Hypothalamus (tissue), 51 donors: Measurements from ENCODE around the gene BABAM2.
"Not testable (repeated sequence)": the region's sequence is repeated elsewhere in the genome, so short reads cannot be mapped to it uniquely, and the experiment has no call there.

ENCODE experiments used
- DNase-seq, 51 donors: peaks; one replicate each; lab custom pipeline; 2025; lab: John Stamatoyannopoulos, UW

Gene BABAM2

GRCh38 chr2:27968045-27968444 lies 77.5 kb downstream of the BABAM2 start:
- DNase-seq = not testable (repeated sequence)

DNA sequence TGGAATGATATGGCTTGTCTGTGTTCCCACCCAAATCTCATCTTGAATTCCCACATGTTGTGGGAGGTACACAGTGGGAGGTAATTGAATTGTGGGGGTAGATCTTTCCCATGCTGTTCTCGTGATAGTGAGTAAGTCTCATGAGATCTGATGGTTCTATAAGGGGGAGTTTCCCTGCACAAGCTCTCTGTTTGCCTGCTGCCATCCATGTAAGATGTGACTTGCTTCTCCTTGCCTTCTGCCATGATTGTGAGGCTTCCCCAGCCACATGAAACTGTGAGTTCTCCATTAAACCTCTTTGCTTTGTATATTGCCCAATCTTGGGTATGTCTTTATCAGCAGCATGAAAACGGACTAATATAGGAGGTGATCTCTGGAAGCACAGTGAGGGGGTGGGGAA lies 78.4 kb downstream of the BABAM2 start:
- not testable (repeated sequence) for DNase-seq

GRCh38 chr2:27972311-27972710 lies 81.8 kb downstream of the BABAM2 start:
- DNase-seq = no peak

DNA sequence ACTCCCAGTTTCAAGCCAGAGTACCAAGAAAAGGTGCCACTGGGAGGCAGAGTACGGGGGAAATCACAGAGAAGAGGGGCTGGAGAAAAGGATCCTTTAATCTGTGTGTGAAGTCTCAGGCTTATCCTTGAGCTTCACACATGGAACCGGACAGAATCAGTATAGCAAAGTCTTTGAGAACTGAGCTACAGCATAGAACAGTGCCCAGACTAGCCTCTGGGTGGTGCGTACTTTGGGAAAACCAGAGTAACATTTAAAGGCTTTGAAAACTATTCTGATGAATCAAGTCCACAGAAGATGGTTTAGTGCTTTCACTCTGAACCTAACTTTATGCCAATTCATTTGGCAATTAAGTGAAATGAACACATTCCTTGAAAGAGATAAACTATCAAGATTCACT lies 83.1 kb downstream of the BABAM2 start:
- no peak for DNase-seq

DNA sequence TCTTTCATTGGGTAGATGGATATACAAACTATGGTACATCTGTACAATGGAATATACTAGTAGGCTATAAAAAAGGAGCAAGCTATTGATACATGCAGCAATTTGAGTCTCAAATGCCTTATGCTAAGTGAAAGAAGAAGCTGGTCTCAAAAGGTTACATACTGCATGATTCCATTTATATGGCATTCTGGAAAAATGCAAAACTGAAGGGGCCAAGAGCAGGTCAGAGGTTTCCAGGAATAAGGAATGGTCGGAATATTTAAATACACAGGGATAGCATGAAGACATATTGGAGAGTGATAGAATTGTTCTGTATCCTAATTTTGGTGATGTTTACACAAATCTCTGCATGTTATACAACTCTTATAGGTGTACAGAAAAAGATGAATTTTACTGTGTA lies 85.8 kb downstream of the BABAM2 start:
- no peak for DNase-seq

DNA sequence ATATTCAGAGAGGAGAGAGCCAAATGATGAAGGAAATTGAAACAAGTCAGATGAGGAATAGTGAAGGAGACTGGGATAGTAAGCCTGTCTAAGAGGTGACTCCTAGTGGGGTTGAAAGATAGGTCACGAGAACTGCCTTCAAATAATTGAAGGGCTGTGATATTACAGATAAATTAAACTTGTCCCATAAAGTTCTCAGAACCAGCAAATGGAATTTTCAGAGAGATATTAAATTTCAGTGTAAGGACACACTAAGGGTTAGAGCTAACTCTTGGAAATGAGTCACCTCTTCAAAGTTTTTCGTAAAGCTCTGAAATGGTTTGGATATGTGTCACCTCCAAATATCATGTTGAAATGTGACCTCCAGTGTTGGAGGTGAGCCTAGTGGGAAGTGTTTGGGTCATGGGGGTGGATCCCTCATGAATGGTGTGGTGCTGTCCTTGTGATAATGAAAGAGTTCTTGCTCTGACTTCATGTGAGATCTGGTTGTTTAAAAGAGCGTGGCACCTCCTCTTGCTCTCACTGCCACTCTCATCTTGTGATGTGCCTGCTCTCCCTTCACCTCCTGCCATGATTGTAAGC lies 87.3 kb downstream of the BABAM2 start:
- no peak for DNase-seq

- not testable (repeated sequence) for DNase-seq
These were observed 88.2 kb downstream of the BABAM2 start for GRCh38 chr2:27978761-27979160.

DNA sequence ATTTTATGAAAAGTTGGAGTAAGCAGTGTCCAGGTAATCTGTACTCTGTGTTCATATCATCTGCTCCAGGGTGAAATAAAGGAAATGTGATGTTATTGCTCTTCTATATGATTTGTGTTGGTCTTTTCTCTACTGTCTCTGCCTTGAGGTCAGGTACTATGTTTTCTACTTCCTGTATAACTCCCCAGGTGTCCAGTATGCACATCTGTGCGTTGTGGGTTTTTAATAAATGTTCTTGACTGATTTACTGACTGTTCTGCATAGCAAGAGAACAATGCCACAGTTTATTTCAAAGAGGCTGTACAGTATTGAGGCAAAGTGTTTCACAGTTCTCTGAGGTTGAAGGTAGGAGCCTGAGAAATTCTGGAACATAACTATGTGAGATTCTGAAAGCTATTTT lies 89.7 kb downstream of the BABAM2 start:
- DNase-seq = no peak

DNA sequence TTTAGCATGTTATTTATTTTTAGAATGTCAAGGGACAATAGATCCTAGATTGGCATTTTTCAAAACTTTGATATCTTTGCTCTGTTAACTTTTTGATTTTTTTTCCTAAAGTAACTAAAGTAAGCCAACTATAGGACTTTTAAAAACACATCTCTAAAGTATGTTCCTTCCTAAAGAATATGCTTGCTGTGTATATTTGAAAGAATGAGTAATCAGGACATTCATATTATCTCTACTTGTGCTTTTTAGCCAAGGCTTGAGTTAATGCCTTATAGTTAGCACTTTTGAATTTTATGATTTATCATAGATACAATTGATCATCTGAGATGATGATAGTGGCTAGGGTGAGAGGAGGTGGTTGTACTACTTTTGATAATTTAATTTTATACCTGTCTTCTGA lies 93.6 kb downstream of the BABAM2 start:
- no peak for DNase-seq

- DNase-seq = no peak
These were observed 97.8 kb downstream of the BABAM2 start for GRCh38 chr2:27988306-27988705.

DNA sequence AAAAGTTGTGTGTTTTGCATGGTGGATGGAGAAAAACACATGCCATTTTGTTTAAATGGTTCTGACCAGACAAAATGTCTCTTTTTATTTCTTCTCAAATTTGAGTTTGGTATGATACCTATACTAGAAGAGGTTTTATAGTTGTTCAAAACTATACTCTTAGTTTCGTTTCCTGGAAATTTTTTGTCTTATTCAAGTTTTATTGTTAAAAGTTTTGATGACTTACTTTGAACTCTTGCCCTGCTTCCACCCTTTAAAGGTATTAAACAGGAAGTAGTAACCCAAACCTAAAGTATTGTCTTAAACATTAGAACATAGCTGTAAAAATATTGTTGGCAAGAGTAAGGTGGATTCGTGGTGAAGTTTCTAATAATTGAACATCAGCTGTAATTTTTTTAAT lies 98.2 kb downstream of the BABAM2 start:
- DNase-seq = no peak

GRCh38 chr2:27989149-27989548 lies 98.6 kb downstream of the BABAM2 start:
- no peak for DNase-seq

GRCh38 chr2:27990030-27990590 lies 99.6 kb downstream of the BABAM2 start:
- no peak for DNase-seq

DNA sequence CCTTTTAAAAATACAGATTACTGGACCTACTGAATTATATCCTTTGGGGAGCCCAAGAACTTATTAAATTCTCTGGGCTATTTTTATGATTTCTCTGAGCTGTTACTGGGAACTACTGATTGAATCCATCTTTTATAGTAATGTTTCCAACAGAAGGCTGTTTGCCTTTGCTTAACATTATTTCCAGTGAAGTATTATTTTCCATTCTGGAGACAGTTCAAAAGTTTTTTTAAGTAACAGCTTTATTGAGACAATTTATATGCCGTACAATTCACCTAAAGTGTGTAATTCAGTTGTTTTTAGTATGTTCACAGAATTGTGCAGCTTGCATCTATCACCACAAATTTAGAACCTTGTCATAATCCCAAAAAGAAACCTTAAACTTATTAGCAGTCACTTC lies 100.6 kb downstream of the BABAM2 start:
- DNase-seq = no peak

DNA sequence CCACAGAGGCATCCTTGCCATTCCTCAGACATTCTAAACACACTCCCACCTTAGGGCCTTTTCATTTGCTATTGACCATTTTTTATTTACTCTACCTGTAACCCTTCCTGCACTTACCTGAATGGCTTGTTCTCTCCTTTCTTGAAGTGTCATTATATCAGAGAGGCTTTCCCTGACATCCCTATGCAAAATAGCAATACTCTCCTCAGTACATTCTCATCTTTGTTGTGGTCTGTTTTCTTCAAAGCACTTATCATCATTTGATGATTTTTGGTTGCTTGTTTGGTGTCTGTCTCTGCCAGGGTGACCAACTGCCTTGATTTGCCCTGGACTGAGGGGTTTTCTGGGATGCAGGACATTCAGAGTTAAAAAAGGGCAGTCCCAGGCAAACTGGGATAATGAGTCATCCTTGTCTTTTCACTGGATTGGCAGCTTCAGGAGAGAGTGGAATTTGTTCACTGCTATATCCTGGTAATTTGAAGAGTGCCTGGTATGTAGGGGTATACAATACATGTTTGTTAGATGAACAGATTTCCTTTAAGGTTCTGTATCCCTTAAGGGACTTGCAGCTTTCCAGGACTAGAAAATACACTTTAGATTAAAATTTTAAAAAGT lies 102.4 kb downstream of the BABAM2 start:
- no peak for DNase-seq

- DNase-seq = no peak
These were observed 102.9 kb downstream of the BABAM2 start for GRCh38 chr2:27993402-27993787.

- no peak for DNase-seq
These were observed 103.6 kb downstream of the BABAM2 start for GRCh38 chr2:27993950-27994728.

GRCh38 chr2:27996156-27996922 lies 105.8 kb downstream of the BABAM2 start:
- DNase-seq = no peak

DNA sequence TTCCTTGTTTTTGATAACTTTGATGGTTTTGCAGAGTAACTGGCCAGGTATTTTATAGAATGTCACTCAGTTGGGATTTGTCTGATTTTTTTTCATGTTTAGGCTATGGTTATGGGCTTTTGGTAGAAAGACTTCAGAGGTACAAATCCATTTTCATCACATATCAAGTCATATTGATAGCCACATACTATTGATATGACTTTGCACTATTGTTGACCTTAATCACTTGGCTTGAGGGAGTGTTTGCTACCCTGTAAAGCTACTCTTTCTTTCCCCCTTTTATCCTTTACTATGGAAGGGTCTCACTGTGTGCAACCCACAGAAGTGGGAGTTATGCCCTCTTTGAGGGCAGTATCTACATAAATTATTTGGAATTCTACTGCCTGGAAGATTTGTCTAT lies 109.8 kb downstream of the BABAM2 start:
- no peak for DNase-seq

GRCh38 chr2:28002181-28002580 lies 111.7 kb downstream of the BABAM2 start:
- DNase-seq = no peak

DNA sequence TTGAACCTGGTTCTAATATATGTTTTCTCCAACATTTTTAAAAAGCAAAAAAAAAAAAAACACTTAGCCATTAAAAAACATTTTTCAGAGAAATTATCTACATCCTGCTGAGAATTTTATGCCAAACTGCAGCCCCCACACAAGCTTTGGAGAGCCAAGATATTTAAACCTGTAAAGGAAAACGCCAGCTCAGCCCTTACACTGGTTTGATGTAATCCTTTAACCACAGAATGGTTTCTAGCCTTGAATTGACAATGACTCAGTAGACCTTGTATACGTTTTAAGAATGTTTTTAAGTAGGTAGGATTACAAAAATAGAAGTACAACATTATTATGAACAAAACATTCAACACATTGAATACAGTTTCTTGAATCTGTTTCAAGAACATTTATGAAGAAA lies 113.6 kb downstream of the BABAM2 start:
- no peak for DNase-seq
